HG02938 (cell line): ENCODE results near the gene C12orf75.
"Not testable (repeated sequence)": the region's sequence is repeated elsewhere in the genome, so short reads cannot be mapped to it uniquely, and the experiment has no call there.

ENCODE experiments used
- ATAC-seq: cut with Tn5 transposase; IDR thresholded peaks from one replicate; pipeline ENCODE4 v1.9.1; 2021; ENCODE audit warnings: mild to moderate bottlenecking, moderate library complexity; ENCODE audit not compliant: unreplicated experiment

C12orf75 gene

DNA sequence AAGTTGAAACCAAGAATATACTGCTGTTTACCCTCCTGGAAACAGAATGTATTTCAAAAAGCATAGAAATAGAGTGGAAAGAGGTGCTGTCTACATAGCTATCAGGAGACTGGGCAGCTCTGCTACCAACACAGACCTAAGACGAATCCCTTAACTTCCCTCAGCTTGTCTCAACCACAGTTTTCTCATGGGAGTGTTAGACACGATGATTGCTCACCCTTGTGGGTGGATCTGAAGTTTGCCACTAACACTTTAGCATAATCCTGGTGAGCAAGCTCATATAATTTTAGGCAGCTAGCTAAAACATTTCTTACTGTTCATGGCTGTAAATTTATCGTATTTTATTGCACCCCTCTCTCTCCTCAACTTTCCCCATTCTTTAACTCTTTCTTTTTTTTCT, 38.5 kb downstream of the C12orf75 start:
- ATAC-seq, result no peak

DNA sequence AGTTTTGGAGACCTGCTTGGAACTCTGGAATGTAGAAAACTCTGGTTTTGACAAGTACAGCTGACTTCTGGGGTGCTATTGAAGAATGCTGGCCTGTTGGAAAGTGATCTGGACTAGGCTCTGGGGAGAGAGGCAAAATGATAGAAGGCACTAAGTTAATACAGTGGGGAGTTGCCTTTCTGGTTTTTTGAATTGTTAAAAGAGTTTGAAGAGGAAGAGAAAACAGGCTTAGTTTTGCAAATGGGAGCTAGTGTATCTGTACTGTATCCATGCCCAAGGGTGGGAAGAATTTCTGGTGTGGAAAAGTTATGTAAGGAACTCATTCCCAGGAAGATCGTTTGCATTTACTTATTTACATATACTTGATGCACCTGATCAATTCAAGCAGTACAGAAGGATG, 43.8 kb downstream of the C12orf75 start:
- no peak for ATAC-seq

DNA sequence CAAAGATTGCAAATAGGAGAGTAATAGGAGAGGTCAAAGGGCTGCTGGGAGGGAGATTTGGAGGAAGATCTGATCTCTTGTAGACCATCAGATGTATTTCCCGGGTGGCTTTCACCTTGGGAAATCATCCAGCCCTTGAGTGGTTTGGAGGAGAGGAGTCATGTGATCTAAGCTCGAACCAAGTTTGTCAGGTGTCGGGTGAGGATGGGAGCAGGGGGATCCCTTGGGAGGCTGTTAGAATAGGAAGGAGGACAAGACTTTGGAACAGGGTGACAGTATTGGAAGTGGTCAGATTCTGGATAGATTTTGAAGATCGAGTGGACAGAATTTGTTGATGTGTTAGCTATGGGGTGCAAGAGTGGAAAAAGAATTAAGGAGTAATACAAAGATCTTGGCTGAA, 46.6 kb downstream of the C12orf75 start:
- ATAC-seq, result no peak

DNA sequence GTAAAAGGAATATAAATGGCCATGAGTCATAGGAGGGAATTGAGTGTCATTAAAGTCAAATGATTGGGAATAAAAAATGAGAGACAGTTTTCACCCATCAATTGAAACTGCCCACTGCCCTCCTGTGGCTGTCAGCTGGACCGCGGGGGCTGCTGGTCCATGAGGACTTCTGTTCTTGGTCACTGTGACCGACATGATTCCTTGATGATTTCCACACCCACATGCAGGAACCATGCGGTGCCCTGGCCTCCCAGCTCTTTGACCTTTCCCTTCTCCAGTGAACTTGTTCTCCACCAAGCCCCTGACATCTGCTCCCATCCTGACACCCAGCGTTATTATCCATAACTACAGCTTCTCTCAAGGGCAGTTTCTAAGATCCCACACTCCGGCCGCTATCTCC, 48.4 kb downstream of the C12orf75 start:
- ATAC-seq, result no peak

DNA sequence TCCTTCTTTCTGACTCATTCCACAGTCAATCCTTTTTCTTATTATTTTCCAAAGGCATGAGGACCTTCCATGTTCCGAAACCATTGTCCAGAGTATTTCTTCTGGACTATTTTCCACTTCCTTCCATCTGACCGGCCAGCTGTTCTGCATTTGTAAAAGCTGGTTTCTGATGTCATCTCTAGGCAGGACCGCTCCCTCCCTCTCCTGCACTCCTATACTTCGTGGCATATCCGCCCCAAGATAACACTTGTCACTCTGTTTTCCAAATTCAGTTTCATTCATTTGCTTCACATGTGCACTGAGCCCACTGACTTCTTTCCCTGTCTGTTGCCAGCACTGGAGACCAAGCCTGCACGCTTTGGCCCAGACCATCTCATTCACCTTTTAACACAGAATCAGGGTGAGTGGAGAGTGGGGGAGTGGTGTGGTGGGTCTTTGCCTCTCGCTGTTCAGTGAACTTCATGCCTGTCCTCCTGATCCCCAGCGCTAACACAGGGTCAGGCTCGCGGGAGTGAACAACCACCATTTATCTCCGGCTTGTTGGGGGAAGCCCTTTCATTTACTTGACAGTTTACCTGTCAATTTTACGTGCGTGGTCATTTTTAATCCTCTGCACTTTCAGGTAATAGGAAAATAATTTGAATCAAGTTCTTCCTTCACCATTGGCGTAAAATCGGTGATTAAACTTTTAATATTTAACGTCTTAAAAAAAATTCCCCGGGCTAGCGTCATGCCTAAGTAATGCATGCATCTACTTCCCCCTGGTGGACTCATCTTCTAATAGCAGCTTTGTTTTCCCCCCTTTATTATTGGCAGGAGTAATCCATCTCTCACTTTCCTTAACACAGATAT, 52.5 kb downstream of the C12orf75 start:
- no peak for ATAC-seq

DNA sequence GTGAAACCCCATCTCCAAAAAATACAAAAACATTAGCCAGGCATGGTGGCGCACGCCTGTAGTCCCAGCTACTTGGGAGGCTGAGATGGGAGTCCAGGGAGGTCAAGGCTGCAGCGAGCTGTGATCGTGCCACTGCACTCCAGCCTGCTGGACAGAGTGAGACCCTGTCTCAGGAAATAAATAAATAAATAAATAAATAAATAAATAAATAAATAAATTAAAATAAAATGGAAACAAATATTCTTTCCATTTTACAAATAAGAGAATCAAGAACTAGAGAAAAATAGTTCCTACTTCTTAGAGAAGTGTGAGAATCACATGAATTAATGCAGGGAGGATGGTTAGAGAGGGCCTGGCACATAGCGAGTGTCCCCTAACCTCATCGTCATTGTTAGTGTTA, 53.7 kb downstream of the C12orf75 start:
- no peak for ATAC-seq

DNA sequence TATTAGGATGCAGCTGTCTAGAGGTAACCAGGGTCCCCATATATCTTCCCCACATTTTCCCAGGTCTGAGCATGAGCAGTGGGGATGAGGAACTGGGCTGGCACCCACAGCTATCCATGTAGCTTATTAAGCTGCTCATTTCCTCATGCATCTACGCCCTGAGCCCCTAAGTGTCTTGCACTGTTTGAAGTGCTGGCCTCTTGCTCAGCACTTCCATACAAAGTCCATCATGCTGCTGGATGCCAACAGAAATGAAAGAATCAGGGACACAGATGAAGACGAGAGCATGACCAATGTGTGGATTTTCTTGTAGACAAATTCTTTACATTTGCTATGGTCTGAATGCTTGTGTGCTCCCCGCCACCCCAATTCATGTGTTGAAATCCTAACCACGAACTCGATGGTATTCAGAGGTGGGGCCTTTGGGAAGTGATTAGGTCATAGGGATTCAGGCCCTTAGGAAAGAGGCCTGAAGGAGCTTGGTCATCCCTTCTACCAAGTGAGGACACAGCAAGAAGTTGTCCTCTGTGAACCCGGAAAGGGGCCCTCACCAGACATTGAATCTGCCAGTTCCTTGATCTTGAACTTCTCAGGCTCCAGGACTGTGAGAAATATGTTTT, 54.5 kb downstream of the C12orf75 start:
- ATAC-seq, result no peak

DNA sequence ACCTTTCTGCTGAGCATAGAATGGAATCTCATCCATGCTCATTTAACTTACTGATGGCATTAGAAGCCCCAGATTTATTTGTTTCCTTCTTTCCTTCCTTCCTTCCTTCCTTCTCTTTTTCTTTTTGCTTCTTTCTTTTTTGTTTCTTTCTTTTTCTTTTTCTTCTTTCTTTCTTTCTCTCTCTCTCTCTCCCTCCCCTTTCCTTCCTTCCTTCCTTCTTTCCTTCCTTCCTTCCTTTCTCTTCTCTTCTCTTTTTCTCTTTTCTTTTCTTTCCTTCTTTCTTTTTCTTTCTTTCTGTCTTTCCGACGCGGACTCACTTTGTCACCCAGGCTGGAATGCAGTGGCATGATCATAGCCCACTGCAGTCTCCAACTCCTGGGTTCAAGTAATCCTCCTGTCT, 55.9 kb downstream of the C12orf75 start:
- no peak for ATAC-seq

DNA sequence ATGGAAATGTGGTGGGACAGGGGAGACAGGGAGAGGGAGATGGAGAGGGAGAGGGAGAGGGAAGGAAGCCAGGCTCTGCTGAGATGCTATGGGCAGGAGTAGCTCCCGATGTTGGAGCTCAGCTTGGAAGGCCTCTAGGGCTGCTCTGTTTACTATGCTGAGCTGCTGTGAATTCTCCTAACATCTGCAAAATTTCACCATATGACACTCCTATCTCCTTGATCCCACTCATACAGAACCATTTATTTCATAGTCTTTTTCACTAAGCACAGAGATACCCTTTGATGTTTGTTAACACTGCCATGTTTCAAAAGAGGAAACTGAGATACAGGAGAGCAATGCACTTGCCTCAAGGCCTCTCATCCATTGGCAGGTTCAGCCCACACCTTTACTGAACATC, 60.7 kb downstream of the C12orf75 start:
- ATAC-seq, result no peak

DNA sequence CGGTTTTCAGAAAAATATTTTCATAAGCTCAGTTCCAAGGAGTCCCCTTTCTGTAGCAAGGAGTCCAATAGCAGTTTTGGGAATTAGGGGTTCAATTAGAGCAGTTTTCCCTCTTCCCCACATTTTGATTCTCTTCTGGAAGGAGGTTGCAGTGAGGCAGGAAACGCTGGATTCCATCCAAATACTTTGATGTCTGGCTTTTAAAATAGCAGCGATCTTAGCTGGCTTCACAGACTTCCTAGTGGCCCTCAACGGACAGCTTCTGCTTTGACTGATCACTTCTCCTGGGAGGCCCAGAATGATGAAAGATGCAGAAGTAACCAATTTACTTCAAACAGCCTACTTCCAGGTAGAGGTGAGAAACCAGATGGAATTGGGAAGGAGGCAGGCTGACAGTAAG, 63.1 kb downstream of the C12orf75 start:
- no peak for ATAC-seq

DNA sequence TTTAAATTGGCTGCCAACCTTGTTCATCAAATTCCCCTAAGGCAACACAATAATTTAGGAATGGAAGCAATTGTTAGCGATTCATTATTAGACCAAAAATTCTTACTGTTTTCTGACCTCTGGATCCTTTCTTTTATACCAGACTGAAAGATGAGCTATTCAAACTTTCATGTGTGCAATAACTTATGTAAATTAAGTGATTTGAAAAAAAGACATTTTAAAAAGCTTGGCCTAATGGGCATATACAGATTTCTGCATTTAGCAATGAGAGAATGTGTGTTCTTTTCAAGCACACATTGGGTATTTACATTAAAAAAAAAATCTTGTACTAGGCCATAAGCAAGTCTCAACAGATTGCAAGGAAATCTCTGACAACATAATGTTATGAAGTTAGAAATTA, 65.5 kb downstream of the C12orf75 start:
- ATAC-seq, result no peak

DNA sequence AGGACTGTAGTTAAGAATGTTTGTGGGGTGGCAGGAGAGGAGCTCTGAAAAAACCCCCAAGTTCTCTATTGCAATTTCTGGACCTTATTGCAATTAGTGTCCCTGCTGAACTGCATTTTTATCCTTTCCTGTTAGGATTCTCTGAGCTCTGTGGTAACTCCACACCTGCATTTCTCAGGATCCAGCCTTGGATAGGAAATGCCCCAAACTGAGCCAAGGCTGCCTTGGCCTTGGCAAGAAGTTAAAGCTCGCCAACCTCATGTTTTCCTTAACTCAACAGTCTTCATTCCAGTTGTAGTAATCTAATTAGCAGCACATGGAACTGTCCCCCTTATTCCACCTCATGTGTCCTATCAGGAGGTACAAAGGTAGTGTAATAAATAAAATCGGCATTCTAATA, 66.5 kb downstream of the C12orf75 start:
- no peak for ATAC-seq

DNA sequence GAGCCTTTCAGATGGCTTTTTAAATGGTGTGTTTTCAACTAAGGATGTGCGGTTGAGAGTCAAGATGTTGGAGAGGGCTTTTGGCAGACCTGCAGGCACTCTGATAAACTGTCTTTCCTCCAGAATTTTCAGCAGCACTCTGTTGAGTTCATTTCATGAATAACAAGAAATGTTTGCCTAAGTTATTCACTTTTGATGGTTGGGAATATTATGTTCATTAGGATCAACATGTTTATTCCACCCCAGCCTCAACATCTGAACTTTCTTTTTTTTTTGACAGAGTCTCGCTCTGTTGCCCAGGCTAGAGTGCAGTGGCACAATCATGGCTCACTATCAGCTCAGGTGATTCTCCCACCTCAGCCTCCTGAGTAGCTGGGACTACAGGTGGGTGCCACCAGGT, 68.4 kb downstream of the C12orf75 start:
- no peak for ATAC-seq

DNA sequence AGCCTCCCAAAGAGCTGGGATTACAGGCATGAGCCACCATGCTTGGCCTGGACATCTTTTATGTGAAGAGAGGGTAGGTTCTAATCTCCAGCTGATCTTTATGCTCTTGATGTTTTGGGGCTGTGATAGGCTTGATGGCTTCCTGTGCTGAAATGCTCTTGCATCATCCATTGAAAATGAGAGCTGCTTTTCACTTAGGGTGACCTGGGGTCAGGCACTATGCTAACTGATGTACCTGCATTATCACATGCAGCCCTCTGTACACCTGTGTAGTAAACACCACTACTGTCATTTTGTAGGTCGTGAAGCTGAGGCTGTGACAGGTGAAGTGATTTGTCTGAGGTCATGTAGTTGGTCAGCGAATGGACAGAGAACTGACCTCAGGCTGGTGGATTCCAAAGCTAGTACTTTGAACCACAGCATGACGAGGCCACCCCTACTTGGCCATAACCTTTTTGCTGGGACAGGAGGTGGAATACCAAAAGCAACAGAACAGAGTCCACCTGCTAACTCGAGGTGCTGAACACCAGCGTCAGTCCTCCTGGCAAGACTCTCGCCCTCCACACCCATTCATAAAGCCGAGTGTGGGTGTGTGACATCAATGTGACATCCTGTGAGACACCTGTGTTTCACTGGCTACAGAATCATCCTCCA, 69.1 kb downstream of the C12orf75 start:
- ATAC-seq, result no peak

DNA sequence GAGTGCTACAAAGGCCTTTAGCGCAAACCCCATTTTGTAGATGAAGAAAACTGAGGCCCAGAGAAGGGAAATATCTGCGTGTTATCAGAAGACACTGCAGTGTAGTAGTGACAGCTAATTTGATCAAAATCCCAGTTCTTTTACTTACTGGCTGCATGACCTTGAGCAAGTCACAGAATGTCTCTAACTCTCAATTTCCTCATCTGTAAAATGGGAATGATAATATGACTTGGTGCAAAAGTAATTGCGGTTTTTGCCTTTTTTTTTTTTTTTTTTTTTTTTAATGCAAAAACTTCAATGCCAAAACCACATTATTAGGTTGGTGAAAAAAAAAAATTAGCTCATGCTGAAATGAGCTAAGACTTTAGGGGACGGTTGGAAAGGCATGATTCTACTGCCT, 69.7 kb downstream of the C12orf75 start:
- no peak for ATAC-seq

DNA sequence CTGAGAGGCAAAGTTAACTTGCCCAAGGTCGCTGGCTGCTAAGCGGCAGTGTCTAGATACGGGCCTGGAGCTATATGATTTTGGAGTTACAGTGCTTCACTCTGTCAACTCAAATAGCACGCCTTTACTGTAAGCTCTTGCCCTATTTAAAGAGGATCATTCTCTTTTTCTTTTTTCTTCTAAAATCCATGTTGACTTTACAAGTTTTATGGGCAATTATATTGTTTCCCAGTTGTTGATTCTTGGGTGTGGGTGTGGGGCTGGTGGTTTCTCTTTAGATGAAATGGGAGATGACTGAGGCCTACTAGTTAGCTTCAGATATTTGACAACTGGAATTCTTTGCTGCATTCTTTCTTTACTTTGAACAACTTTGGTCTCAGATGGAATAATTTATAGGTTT, 70.7 kb downstream of the C12orf75 start:
- ATAC-seq, result no peak

DNA sequence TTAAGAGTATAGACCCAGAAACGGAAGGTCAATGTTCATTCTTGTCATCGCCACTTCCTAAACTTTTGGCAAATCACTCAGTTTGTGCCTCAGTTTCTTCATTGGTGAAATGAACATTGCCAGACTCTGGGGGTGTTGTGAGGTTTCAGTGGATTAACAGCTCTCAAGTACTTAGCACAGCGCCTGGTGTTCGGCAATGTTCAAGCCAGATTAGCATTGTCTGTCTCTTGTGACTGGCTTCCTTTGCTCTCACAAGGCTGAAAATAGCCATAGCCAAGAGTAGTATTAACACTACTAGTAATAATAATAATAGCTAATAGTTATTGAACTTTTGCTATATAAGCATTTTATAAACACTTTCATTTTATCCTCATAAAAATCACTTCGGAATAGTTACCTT, 71.9 kb downstream of the C12orf75 start:
- no peak for ATAC-seq

DNA sequence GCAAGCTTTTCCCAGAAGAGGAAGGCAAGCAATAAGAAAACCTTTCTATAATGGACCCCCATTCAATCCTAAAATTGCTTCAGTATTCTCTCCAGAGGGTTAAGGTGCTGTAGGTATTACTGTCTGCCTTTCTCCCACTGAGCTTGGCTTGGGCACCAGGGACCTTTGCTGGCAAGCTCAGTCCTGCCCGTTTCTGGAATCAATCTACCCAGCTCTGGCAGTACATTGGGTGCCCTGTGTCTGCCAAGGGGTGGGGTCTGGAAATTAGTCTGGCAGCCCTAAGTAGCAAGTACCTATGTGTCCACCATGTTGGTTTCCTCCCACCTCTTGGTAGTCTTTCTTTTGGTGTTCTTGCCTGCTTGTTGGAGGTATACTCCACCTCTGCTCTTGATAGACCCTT, 72.6 kb downstream of the C12orf75 start:
- no peak for ATAC-seq

DNA sequence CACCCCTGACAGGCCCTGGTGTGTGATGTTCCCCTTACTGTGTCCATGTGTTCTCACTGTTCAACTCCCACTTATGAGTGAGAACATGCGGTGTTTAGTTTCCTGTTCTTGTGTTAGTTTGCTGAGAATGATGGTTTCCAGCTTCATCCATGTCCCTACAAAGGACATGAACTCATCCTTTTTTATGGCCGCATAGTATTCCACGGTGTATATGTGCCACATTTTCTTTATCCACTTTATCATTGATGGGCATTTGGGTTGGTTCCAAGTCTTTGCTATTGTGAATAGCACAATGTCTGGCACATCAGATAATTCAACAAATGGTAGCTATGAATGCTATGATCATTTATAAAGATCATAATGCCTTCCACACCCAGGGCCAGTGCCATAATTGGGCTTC, 73.6 kb downstream of the C12orf75 start:
- ATAC-seq, result not testable (repeated sequence)

DNA sequence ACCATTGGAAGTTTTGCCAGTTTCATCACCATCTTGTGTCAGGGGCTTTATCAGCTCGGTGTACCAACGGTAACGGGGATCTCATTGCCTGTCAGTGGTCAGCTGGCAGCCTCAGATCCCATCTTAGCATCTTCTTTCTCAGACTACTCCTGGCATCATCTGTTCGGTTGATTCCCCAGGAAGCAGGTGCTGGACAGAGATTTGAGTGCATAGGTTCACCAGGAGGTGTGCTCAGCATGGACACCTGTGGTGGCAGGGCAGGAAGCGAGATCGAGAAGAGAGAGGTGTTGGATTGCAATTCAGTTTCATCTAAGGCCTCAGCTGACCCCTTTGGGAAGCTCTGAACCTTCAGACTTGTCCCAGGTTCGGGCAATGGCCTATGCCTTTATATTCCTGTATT, 76.0 kb downstream of the C12orf75 start:
- no peak for ATAC-seq

DNA sequence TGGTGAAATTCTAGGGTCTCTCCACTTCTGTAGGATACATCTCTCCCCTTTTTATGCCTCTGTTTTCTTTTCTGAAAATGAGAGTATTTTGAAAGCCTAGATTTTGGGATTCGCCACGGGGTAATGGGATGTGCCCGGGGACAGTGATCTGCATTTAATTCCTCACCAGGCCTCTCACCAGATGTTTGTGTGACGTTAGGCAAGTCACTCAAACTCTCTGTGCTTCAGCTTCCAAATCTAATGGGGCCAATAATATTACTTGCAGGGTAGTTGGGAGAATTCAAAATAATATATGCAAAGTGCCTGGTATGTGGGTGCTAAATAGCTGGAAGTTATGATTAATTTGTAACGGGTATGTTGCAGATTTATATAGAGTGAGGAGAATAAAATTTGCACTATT, 78.8 kb downstream of the C12orf75 start:
- no peak for ATAC-seq

DNA sequence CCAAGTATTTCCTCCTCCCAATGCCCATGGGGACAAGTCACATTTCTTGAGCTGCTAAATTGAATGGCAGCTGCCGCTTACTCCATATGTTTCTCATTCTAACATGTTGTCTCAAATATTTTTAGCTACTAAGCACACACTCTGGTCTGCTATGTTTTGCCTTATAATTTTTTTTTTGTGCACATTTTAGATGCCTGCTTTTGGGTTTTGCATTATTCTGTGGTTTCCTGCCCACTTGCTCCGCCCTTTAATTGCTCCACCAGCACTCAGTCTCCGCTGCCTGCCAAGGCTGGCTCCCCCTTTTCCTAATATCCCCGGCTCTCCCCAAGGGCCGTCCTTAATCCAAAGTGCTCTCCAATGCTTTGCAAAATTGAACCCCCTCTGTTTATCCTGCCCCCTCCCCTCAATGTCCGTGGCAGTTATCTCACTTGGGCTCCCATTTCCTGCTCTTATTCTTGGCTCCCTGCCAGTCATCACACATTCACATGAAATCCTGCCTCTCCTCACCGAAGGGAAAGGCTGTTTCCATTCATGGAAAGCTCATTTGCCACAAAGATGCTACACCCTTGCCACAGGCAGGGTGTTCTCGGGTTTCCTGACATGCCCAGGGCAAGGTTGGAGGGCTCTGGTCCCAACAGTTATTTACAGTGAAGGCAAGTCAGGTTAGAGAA, 79.4 kb downstream of the C12orf75 start:
- no peak for ATAC-seq
